MCF 10A (cell line): ENCODE results near the gene TTC21A. TPM values are rescaled to one million over a fixed set of nuclear protein-coding genes. Genes with fewer than 3 reads are reported as not detected.

Experiments
- BruUV-seq: library from RNA; stranded (reverse); fragments of 400-500 nt; replicated peaks from 2 replicates; lab custom pipeline; 2021; lab: Mats Ljungman, UMichigan
- CTCF ChIA-PET: fragments of 300-600 bp; sonication (Branson Sonifier 250); formaldehyde crosslinking; extraction: SDS; loops from one replicate; lab custom pipeline; 2021; ENCODE audit warnings: antibody characterized with exemption, inconsistent platforms; lab: Yijun Ruan, JAX
- POLR2A ChIA-PET: fragments of 300-600, 350-650 bp; sonication (Branson Sonifier 250); formaldehyde crosslinking; extraction: SDS; loops from one replicate; lab custom pipeline; 2020; ENCODE audit warnings: antibody characterized with exemption, inconsistent platforms; lab: Yijun Ruan, JAX
- DNase-seq: peaks from one replicate; pipeline ENCODE4 v3.0.0-alpha.2; 2018; ENCODE audit not compliant: unreplicated experiment
- H3K27ac Mint-ChIP-seq: one replicate; pipeline ENCODE4 v1.8.0; 2022; ENCODE audit warnings: mild to moderate bottlenecking, low read depth, mixed read lengths; ENCODE audit not compliant: unreplicated experiment
- H3K27me3 Mint-ChIP-seq: one replicate; pipeline ENCODE4 v1.8.0; 2022; ENCODE audit warnings: mixed read lengths; ENCODE audit not compliant: insufficient read depth, unreplicated experiment
- H3K36me3 Mint-ChIP-seq: one replicate; pipeline ENCODE4 v1.8.0; 2022; ENCODE audit warnings: mild to moderate bottlenecking, moderate library complexity, mixed read lengths; ENCODE audit not compliant: insufficient read depth, unreplicated experiment
- H3K4me1 Mint-ChIP-seq: one replicate; pipeline ENCODE4 v1.8.0; 2022; ENCODE audit warnings: mixed read lengths; ENCODE audit not compliant: insufficient read depth, unreplicated experiment
- H3K4me3 Mint-ChIP-seq: one replicate; pipeline ENCODE4 v1.8.0; 2022; ENCODE audit warnings: mild to moderate bottlenecking, moderate library complexity, mixed read lengths; ENCODE audit not compliant: unreplicated experiment
- H3K9me3 Mint-ChIP-seq: one replicate; pipeline ENCODE4 v1.8.0; 2022; ENCODE audit warnings: mixed read lengths; ENCODE audit not compliant: unreplicated experiment
- intact Hi-C: fragments of 100-400 bp; cut with micrococcal nuclease; formaldehyde crosslinking; loops from 2 replicates; pipeline ENCODE4 v1.14.1; 2022
- total RNA-seq: library from RNA; stranded (reverse); gene quantifications from 2 replicates; pipeline ENCODE4 v1.2.3, GENCODE V29; 2022
- TF ChIP-seq, protein P1 (sequence below): fragments of 200-600 bp; IDR thresholded peaks from one replicate; pipeline ENCODE4 v1.8.0; 2022; ENCODE audit warnings: antibody characterized with exemption, mild to moderate bottlenecking; ENCODE audit not compliant: unreplicated experiment

TTC21A gene
- total RNA-seq, 1 experiment from 2014 or later: 2.1 TPM

DNA sequence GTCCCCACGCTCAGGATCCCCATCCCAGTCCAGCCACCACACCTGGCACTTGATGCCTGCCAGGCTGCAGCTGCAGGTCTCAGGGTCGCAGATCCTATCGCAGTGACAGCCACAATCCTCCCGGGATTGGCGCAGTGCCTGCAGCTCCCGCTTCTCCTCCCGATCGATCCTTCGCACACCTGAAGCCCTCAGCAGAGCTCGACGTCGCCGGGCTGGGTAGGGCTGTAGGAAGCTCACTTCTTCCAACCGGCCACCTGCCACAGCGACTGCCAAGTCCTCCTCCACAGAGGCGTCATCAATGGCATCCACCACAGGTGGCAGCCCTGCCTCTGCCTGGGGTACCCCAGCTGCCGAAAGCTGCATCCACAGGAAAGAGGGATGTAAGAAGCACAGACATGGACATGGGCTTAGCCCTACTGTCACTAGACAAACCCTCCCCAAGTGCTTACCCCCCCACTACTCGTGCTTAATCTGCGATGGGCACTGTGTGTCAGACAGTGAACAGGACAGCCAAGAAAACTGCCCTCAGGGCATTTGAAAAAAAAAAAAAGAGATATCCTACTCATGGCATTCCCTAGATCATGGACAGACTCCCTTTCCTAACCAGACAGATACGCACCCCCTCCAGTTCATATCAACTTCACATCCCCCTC, 36.7 kb downstream of the TTC21A start:
- CTCF ChIA-PET: interaction anchor here (0.5 to 1.6 kb wide), 6 partner anchors 10 to 216 kb away, joined by 3 to 5 read pairs (median 3); no protein-coding TSS in a partner anchor
- peaks cover 47% of the 10 kb centered on the region for H3K36me3 Mint-ChIP-seq
- DNase-seq: no peak
- TF ChIP-seq, protein P1, sequence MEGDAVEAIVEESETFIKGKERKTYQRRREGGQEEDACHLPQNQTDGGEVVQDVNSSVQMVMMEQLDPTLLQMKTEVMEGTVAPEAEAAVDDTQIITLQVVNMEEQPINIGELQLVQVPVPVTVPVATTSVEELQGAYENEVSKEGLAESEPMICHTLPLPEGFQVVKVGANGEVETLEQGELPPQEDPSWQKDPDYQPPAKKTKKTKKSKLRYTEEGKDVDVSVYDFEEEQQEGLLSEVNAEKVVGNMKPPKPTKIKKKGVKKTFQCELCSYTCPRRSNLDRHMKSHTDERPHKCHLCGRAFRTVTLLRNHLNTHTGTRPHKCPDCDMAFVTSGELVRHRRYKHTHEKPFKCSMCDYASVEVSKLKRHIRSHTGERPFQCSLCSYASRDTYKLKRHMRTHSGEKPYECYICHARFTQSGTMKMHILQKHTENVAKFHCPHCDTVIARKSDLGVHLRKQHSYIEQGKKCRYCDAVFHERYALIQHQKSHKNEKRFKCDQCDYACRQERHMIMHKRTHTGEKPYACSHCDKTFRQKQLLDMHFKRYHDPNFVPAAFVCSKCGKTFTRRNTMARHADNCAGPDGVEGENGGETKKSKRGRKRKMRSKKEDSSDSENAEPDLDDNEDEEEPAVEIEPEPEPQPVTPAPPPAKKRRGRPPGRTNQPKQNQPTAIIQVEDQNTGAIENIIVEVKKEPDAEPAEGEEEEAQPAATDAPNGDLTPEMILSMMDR: no peak
- intact Hi-C loops: no loop called here
- no peaks in the 10 kb centered on the region for H3K27me3 Mint-ChIP-seq
- H3K9me3 Mint-ChIP-seq: no peaks in the 10 kb centered on the region
- BruUV-seq: no TSS peak
- POLR2A ChIA-PET: interaction anchor here (1.6 to 2.1 kb wide), 2 partner anchors 36 to 39 kb away, joined by 5 read pairs; partner anchors contain the start of genes GORASP1 and TTC21A
- no peak overlapping the region for H3K27ac Mint-ChIP-seq
- H3K4me3 Mint-ChIP-seq: no peak overlapping the region
- peaks cover 50% of the 10 kb centered on the region for H3K4me1 Mint-ChIP-seq

DNA sequence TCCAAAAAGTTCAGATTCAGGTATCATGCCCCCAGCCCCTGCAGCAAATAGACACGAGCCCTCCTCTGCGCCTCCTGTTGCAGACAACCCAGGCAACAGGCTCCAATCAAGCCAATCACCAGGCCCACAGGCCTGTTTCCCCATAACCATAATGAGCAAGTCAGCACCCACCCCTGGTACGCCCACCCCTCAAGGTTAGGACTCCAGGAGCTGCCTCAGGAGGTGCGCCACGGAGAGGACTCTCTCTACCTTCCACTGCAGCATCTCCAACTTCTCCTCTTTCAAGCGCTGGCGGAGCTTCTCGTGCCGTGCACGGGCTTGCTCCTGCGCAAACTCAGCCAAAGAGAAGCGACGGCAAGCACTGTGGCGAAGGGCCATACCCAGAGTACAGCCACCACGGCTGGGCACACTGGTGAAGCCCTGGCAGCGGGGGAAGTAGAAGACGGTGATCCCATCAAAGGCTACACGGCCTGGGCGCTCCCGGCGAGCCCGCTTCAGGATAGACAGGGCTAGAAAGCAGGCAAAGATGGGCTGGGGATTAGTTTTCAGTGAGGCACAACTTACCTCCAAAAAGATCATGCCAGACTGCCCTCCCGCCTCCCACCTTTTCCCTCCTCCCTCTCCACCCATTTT, 37.4 kb downstream of the TTC21A start:
- H3K27ac Mint-ChIP-seq: no peak overlapping the region
- no TSS peak for BruUV-seq
- H3K27me3 Mint-ChIP-seq: no peaks in the 10 kb centered on the region
- intact Hi-C loops: no loop called here
- POLR2A ChIA-PET: interaction anchor here (1.6 to 2.1 kb wide), 2 partner anchors 37 to 39 kb away, joined by 5 read pairs; partner anchors contain the start of genes GORASP1 and TTC21A
- TF ChIP-seq, protein P1: no peak
- H3K4me1 Mint-ChIP-seq: peaks cover 57% of the 10 kb centered on the region
- peaks cover 47% of the 10 kb centered on the region for H3K36me3 Mint-ChIP-seq
- no peak for DNase-seq
- CTCF ChIA-PET: interaction anchor here (0.5 to 1.7 kb wide), 6 partner anchors 17 to 216 kb away, joined by 3 to 7 read pairs (median 4); no protein-coding TSS in a partner anchor
- H3K9me3 Mint-ChIP-seq: no peaks in the 10 kb centered on the region
- no peak overlapping the region for H3K4me3 Mint-ChIP-seq

DNA sequence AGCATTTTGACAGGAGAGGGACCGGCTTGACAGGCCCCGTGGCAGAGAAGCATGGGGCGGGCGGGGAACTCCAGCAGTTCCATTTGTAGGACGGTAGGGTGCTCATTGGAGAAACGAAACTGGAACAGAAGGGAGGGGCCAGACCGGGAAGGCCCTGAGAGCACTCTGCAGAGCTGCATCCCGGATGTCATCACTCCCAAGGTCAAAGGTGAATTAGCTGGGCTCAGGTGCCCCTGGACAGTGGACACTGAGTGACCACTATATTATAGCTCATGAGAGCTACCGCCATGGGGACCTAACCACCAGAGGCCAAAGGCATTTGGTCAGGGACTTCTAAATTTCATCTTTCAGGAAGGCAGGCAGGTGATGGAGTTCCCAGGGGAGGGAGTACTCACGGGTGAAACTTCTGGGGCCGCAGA, 38.6 kb downstream of the TTC21A start:
- ChIA-PET POLR2A (interaction anchor here (0.6 to 1.9 kb wide), 4 partner anchors 21 to 49 kb away, joined by 3 to 5 read pairs (median 4); partner anchors contain the start of genes GORASP1 and TTC21A), CTCF (interaction anchor here (0.5 to 1.7 kb wide), 8 partner anchors 16 to 145 kb away, joined by 3 to 7 read pairs (median 4); no protein-coding TSS in a partner anchor)
- intact Hi-C loops: no loop called here
- DNase-seq: no peak
- Mint-ChIP-seq H3K4me3 (no peak overlapping the region), H3K4me1 (peaks cover 61% of the 10 kb centered on the region), H3K36me3 (peaks cover 47% of the 10 kb centered on the region), H3K9me3 (no peaks in the 10 kb centered on the region), H3K27ac (no peak overlapping the region), H3K27me3 (no peaks in the 10 kb centered on the region)
- BruUV-seq: no TSS peak
- TF ChIP-seq, protein P1: no peak
